ENCODE results near the gene KISS1R. TPM values are rescaled to one million over a fixed set of nuclear protein-coding genes. Genes with fewer than 3 reads are reported as not detected.
A peak's percentile ranks its signal among the peaks of the same experiment; 100 is the strongest.

Gene KISS1R
- polyA plus RNA-seq, 5 donors = 0.15 TPM; not detected in 4

DNA sequence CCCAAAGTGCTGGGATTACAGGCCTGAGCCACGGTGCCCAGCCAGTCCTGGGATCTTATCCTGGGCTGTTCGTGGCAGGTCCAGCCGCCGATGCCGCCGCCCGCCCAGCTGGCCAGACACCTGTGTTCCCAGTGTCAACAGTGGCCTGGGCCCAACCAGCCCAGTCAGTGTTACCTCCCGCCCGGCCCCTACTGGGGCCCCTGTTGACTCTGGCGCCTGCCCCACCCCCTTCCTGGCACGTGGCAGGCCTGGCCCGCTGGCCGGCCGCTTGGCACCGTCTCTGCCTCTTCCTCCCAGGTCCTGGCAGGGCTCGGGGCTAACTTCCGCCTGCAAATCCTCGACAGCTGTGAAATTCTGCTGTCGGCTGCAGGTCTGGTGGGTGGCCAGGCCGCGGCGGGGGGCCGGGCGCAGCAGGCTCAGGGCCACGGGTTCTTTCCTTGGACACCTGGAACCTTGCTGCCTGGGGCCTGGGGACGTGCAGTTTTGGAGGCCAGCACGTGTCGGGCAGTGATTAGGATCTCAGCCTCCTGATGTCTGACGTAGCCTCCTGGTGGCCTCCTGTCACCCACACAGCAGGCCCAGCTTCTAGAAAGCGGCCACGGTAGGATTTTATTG, 17.8 kb downstream of the KISS1R start:
- peak; percentile 92 to 94 for DNase-seq

DNA sequence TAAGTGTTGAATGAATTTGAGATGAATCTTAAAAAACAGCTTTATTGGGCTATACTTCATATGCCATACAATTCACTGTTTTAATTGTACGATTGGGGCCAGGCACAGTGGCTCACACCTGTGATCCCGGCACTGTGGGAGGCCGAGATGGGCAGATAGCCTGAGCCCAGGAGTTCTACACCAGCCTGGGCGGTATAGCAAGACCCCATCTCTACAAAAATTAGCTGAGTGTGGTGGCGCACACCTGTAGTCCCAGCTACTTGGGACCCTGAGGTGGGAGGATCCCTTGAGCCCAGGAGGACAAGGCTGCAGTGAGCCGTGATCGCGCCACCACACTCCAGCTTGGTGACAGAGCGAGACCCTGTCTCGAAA, 19.0 kb downstream of the KISS1R start:
- DNase-seq = no peak

DNA sequence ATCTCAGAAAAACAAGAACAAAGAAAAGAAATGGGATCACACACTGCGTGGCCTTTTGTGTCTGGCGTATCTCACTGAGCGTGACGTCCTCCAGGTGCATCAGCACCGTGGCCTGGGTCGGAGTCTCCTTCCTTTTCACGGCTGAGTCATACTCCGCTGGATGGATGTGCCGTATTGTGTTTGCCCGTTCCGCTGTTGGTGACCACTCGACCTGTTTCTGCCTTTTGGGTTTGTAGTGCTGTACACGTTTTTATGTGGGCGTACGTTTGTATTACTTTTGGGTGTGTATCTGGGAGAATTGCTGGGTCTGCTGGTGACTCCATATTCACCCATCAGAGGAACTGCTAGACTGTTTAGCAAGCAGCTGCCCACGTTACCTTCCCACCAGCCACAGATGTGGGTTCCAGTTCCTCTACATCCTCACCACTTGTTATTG, 20.1 kb downstream of the KISS1R start:
- DNase-seq = no peak

DNA sequence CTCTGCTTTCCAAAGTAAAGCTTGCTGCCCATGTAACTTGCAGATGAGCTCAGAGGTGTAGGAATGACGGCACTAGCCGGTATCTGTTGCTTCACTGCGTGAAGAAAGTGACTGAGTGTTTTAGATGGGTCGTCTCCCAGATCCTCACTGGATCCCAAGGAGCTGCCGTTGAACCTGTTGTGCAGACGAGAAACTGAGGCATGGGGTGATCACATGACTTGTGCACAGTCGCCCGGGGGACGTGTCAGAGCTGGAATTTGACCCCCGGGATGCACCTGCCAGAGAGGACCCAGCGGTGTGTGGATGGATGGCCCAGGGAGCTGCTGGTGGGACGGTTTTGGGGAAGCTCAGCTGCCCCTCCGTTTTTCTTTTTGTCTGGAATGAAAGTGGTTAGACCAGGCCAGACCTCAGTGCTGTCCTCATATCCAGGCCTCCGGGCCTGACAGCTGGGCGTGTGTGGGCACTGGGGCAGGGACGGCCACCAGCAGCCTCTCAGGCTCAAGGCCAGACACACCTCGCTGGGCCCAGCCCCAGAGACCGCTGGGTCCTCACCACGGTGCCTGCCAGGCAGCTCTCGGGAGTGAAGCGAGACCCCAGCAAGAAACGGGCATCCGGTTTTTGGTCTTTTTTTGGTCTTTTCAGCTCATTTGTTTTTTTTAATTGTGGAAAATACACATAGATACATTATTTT, 21.2 kb downstream of the KISS1R start:
- DNase-seq = no peak

DNA sequence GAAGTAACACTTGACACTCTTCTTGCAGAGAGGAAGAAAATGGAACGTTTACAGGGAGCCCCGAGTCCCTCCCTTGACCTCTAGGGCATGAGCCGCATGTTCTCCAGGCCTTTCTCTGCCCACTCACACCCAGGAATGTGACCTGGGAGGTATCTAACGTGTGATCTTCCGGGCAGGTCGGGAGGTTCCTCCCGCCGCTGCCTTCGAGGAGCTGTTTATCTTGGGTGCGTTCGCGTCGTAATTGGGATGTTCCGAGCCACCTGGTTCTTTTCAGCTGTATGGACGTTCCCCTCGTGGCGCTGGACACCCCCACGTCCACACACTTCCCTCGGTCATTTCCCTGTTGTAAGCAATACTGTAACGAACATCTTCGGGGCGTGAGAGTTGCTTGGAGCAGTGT, 22.3 kb downstream of the KISS1R start:
- no peak for DNase-seq

DNA sequence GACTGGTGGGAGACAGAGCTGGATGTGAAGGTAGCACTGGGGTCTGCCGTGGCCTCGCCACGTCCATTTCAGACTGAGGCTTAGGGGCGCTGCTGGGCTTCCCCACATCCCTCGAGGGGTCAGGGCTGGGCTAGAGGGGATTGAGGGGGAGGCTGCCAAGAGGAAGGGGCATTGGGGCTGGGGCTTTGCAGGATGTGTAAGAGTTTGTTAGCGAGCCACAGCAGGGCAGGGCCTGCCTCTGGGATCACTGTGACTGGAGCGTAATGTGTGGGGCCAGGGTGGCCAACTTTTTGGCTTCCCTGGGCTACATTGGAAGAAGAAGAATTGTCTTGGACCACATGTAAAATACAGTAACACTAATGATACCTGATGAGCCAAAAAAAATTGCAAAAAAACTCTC, 22.8 kb downstream of the KISS1R start:
- no peak for DNase-seq

DNA sequence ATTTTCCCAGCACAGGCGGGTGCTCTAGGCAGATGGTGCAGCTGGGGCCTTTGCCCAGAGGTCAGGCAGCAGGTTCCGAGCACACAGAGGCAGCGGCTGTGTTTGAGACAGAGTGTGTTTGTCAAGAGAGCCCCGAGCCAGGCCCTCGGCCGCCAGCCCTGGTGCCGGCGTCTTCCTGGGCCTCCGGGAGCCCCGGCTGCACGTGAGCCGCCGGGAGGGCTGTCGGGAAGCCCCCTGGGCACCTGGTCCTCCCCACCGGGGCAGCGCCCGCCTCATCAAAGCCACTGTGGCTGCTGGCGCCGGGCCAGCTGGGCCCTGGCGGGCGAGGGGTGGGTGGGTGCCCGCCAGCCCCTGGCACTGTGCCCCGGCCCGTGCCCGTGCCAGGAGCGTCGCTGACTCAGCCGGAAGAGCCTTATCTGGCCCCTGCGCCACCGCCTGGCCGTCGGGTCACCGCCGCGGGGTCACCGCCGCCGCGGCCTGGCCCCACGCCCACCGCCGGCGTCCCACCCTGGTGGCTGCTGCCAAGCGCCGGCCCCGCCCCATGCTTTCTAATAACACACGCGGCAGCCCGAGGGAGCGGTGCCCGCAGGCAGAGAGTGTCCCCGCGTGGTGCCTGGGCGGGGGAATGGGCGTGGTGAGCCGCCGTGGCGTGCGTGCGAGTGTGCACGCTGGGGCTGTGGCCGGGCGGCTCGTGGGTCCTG, 23.6 kb downstream of the KISS1R start:
- DNase-seq = no peak

DNA sequence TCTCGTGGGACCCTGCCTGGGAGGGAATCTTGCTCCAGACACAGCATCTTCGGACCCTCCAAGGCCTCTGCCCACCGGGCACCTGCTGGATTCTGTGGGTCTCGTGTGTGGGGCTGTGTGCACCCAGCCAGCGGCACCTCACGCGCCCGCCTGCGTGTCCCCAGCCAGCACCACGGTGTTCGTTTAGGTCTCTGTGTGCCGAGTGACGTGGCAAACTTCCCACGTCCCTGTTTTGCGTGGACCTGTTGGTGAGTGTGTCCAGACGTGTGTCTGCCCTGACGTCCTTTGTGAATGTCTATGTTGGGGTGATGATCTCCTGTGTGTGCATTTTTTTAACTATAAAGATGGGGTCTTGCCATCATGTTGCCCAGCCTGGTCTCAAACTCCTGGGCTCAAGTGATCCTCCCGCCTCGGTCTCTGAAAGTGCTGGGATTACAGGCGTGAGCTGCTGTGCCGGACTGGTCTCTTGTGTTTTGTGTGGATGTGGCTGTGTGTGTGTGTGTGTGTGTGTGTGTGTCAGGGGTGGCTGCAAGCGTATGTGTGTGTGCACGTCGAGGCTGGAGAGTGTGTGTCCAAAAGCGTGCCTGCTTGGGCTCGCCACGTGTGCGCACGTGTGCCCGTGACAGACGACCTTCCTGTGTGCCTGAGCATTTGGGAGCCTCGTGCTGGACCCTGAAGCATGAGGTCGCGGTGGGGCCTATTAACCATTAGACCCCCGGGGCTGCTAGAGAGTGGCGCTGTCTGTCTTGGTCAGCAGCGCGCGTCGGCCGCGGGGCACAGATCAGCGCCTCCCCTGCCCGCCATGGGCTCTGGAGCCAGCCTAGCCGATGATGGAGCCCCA, 24.4 kb downstream of the KISS1R start:
- no peak for DNase-seq

DNA sequence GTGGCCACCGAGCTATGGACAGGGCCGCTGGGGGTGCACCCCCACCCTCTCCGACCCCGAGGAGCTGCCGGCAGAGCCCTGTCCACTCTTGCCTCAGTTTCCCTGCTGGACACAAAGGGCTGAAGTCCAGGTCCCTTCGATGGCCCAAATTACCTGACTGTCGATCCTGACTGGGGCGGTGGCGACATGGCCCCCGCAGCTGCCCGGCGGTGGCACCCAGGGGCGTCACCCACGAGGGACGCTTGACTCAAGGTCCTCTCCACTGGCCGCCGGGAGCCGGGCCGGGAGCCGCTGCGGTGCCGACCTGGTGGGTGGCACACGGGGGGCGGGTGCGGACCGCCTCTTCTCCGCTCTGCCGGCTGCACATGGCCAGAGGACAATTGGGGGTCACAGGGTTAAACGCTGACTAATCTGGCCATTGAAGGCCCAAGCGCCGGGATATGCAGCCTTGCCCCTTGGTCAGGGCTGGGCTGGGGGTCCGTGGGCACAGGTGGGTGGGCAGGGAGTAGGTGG, 25.1 kb downstream of the KISS1R start:
- DNase-seq = no peak

DNA sequence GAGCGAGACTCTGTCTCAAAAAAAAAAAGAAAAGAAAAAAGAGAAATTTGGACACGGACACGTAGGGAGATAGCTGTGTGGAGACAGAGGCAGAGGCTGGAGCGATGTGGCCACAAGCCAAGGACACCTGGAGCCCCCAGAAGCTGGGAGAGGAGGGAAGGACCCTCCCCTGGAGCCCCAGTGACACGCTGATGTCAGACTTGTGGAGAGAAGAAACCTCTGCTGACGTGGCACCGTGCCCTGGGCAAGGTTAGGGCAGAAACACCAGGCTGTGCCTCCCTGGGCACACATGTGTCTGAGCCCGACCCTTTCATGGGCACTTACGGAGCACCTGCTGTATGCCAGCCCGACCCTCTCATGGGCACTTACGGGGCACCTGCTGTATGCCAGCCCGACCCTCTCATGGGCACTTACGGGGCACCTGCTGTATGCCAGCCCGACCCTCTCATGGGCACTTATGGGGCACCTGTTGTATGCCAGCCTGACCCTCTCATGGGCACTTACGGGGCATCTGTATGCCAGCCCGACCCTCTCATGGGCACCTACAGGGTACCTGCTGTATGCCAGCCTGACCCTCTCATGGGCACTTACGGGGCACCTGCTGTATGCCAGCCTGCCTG, 26.5 kb downstream of the KISS1R start:
- DNase-seq = no peak

DNA sequence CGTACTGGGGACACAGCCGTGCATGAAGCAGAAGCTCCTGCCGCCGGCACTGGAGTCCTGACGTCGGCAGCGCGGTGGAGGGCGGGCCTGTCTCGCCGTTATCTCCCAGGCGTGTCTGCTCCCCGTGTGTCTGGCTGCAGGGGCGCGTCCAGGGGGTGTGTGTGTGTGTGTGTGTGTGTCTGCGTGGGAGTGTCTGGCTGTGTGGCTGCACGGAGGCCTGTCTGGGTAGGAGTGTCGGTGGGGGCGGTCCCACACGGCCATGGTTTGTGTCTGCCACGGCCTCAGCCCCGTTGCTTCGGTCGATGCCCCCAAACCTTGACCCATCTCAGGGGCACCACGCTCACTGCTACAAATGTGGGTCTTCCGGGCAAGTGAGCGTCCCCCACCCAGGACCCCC, 27.0 kb downstream of the KISS1R start:
- DNase-seq = no peak

DNA sequence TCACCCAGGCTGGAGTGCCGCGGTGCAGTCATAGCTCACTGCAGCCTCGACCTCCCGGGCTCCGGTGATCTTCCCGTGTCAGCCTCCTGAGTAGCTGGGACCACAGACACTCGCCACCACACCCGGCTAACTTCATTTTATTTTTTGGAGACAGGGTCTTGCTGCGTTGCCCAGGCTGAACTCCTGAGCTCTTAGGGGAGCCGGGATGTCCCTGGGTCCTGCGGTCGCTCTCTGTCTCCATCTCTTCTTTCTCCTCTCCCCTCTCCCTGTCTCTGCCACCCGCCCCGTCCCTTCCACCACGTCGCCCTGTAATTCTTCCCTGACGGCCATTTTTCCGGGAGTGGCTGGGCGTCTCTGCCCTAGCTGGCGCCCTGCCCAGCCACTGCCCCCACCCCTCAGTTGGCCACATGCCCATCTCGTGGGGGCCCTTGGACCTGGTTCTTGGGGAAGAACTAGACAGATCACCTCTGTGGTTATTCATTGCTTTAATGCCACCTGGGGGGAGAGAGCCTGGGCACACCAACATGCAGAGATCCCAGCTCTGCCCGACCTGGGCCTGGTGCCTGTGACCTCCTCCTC, 27.6 kb downstream of the KISS1R start:
- no peak for DNase-seq

DNA sequence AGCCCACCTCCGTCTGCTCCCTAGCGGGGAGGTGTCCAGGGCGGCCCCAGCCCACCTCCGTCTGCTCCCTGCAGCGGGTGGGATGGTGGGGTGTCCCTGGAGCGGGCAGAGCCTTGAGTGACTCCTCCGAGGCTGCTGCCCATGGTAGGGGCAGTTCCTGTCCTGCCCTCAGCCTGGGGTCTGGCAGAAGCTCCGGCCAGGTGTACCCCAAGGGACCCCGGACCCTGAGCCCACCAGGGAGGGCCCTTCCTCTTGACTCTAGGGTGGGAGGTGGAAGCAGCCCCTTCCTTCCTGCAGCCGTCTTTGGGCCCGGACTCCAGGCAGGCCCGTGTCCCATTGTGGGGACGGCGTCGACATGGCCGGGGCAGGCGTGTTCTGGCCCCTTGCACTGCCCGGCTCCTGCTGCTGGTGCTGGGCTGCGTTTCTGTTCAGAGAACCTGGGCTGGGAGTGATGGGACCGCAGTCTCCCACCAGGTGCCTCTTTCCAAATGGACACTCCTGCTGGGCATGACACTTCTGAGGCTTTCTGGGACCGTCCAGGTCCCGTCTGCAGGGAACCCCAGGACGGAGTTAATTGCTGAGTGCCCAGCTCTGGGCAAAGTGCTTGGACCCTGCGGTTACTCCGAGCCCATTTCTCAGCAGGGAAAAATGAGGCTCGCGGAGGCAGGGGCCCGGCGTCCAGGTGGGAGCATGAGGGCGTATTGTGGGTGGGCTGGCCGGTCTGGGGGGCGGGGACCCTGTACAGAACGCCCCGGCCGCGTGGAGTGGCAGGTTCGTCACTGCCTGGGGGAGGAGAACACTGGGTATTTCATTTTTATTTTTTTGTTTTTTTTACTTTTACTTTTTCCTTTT, 28.5 kb downstream of the KISS1R start:
- DNase-seq = no peak

DNA sequence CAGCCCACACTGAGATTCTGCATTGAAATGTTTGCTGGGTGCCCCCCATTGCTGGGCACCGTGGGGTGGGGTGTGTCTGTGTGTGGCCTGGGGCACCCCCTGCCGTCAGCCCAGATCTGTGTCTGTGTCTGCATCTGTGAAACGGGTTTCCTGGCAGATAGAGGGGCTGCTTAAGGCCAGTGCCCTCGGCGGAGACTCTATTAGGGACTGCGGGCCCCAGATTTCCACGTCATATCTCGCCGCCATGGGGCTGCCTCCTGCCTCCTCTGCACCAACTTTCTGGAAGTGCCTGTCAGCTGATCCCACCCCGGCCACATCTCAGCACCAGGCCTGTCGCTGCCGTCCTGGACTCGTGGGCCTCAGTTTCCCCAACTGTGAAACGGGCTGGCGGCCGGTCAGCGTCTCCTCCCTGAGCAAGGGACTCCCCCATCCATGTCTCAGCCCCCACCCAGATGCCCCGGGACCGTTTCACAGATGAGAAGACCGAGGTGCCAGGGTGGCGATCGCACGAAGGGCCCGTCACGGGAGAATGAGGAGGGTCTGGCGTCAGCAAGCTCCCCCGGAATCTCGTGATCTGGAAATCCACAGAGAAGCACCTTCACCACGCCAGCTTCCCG, 30.1 kb downstream of the KISS1R start:
- no peak for DNase-seq

DNA sequence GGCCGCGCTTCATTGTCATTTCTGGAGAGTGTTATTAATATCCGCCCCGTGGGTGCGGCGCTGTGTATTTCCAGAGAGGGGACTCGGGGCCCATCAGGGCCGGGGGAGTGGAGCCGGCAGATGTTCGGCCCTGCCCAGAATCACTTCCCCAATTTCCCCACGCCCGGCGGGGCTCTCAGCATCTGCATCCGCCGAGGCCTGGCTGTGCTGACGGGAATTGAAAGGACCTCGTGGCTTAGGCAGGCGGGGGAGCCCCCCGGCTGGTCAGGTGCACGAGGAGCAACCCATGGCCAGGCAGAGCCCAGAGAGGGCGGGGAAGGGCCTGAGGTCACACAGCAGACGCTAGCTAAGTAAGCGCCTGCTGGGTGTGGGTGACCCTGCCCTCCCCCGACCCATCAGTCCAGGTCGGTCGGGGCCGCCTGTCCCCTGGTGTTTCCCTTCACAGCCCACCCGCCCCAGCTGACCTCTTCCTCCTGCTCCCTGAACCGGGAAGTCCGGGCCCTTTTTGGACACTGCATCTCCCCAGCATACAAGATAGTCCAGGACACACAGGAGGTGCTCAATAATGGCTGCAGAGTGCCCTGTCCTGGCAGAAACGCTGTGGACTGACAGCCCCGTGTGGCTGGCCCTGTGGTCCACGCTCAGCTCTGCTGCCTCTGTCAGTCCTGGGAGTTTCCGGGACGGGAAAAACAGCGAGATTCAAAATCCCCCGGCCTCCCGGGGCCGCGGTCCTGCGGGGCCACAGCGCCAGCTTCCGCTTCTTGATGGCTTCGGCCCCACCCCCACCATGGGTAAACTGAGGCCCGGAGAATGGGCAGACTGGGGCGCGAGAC, 30.8 kb downstream of the KISS1R start:
- DNase-seq = no peak

DNA sequence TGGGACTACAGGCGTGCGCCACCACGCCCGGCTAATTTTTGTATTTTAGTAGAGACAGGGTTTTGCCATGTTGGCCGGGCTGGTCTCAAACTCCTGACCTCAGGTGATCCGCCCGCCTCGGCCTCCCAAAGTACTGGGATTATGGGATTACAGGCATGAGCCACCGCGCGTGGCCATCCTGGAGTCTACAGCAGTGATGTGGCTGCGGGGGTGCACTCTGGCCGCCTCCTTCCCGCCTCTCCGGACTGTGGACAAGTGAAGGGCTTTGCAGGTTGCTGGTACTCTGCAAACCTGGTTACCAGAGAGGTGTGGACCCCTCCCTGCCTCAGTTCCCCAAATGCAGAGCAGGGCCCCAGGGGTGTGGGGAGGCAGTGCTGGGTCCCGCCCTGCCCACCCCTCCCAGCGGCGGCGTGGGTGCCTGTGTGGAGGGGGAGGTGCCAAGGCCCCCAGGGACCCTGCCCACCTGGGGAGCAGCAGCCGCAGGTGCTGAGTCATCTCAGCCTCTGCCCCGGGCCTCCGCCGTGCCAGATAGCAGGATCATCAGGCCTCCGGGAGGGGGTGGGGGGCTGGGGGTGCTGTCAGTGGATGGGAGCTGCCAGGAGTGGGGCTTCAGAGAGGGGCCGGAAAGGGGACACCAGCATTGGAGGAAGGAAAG, 31.8 kb downstream of the KISS1R start:
- DNase-seq = no peak

DNA sequence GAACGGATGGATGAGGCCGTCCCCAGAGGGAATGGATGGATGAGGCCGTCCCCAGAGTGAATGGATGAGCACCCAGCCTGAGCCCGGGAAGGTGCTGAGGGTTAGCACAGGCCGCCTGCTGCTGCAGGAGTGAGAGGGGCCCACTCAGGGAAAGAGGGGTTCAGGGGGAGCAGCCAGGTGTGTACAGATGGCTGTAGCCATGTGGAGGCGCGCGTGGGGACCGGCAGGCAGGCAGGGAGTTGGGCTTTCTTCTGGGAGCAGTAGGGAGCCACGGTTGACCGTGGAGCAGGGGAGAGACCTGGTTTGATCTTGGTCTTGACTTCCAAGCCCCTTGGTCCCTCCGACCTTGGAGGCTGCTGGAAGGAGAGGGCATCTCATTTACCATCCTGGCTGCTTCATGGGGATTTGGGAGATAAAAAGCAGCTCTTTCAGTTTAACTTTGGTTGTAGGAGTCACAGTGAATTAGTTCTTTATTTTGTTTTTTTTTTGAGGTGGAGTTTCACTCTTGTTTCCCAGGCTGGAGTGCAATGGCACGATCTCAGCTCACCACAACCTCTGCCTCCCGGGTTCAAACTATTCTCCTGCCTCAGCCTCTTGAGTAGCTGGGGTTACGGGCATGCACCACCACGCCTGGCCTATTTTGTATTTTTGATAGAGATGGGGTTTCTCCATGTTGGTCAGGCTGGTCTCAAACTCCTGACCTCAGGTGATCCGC, 33.4 kb downstream of the KISS1R start:
- DNase-seq = no peak

Measured in right lung (tissue), 5 donors.